GM19328 (cell line): ENCODE data around the gene SH3D21.

Source experiments
- ATAC-seq: cut with Tn5 transposase; IDR thresholded peaks from one replicate; pipeline ENCODE4 v1.9.1; 2021; ENCODE audit warnings: mild to moderate bottlenecking, moderate library complexity; ENCODE audit not compliant: unreplicated experiment

Gene SH3D21

GRCh38 chr1:36306210-36306901 is at the start of gene SH3D21:
Gene SH3D21 (plus strand): TSS chr1:36306368. CDS start chr1:36306421, 53 bp downstream.
- ATAC-seq = peak; percentile 27

- ATAC-seq = no peak
These were observed 49.4 kb upstream of the SH3D21 start for GRCh38 chr1:36256558-36257374.

- ATAC-seq = no peak
These were observed 48.8 kb upstream of the SH3D21 start for GRCh38 chr1:36257375-36257767.

- no peak for ATAC-seq
These were observed 47.2 kb upstream of the SH3D21 start for GRCh38 chr1:36258960-36259344.

- ATAC-seq = no peak
These were observed 37.2 kb upstream of the SH3D21 start for GRCh38 chr1:36268981-36269380.

GRCh38 chr1:36269408-36269838 is 36.7 kb upstream of the SH3D21 start:
- ATAC-seq = no peak

GRCh38 chr1:36273024-36273423 is 33.1 kb upstream of the SH3D21 start:
- no peak for ATAC-seq

- ATAC-seq = no peak
These were observed 32.0 kb upstream of the SH3D21 start for GRCh38 chr1:36274201-36274600.

- no peak for ATAC-seq
These were observed 29.5 kb upstream of the SH3D21 start for GRCh38 chr1:36276688-36277087.

GRCh38 chr1:36279110-36279788 is 26.9 kb upstream of the SH3D21 start:
- ATAC-seq = no peak

GRCh38 chr1:36279789-36280296 is 26.3 kb upstream of the SH3D21 start:
- no peak for ATAC-seq

GRCh38 chr1:36284061-36284460 is 22.1 kb upstream of the SH3D21 start:
- ATAC-seq = no peak

- no peak for ATAC-seq
These were observed 21.7 kb upstream of the SH3D21 start for GRCh38 chr1:36284517-36284916.

- no peak for ATAC-seq
These were observed 20.6 kb upstream of the SH3D21 start for GRCh38 chr1:36285443-36286101.

GRCh38 chr1:36286802-36287201 is 19.4 kb upstream of the SH3D21 start:
- ATAC-seq = no peak

GRCh38 chr1:36287595-36287994 is 18.6 kb upstream of the SH3D21 start:
- no peak for ATAC-seq

GRCh38 chr1:36295390-36295789 is 10.8 kb upstream of the SH3D21 start:
- ATAC-seq = no peak

- no peak for ATAC-seq
These were observed 9.1 kb upstream of the SH3D21 start for GRCh38 chr1:36297062-36297461.

GRCh38 chr1:36298640-36299039 is 7.5 kb upstream of the SH3D21 start:
- ATAC-seq = no peak

GRCh38 chr1:36300526-36300925 is 5.6 kb upstream of the SH3D21 start:
- no peak for ATAC-seq

GRCh38 chr1:36301220-36301619 is 4.9 kb upstream of the SH3D21 start:
- no peak for ATAC-seq
